RWPE2 (cell line): Measurements from ENCODE around the gene SMTNL2.

Experiments used
- ATAC-seq: fragments of 200-7000 bp; cut with Tn5 transposase; 3 replicates; pipeline ENCODE4 v1.9.1; 2021; ENCODE audit warnings: low read depth
- DNase-seq: peaks from one replicate; pipeline ENCODE4 v3.0.0-alpha.2; 2020; ENCODE audit warnings: low spot score
- H3K27ac ChIP-seq: fragments of 450-650 bp; 2 replicates; pipeline ENCODE4 v1.5.1; 2017; ENCODE audit warnings: mild to moderate bottlenecking; ENCODE audit not compliant: poor library complexity, severe bottlenecking
- H3K27me3 ChIP-seq: fragments of 250-450 bp; sonication (Bioruptor Pico); 2 replicates; pipeline ENCODE4 v1.5.1; 2021; ENCODE audit warnings: mild to moderate bottlenecking, moderate library complexity; ENCODE audit not compliant: insufficient read depth, poor library complexity, severe bottlenecking
- H3K36me3 ChIP-seq: fragments of 250-450 bp; sonication (Bioruptor Pico); 2 replicates; pipeline ENCODE4 v1.5.1; 2020; ENCODE audit warnings: low read depth, mild to moderate bottlenecking, moderate library complexity
- H3K4me1 ChIP-seq: fragments of 250-450 bp; sonication (Bioruptor Pico); 2 replicates; pipeline ENCODE4 v1.5.1; 2021; ENCODE audit warnings: mild to moderate bottlenecking, moderate library complexity; ENCODE audit not compliant: insufficient read depth, poor library complexity, severe bottlenecking
- H3K4me3 ChIP-seq: fragments of 250-450 bp; sonication (Bioruptor Pico); 2 replicates; pipeline ENCODE4 v1.5.1; 2021; ENCODE audit warnings: mild to moderate bottlenecking, moderate library complexity; ENCODE audit not compliant: severe bottlenecking
- H3K9me3 ChIP-seq: fragments of 250-450 bp; sonication (Bioruptor Pico); 2 replicates; pipeline ENCODE4 v1.5.1; 2021; ENCODE audit warnings: mild to moderate bottlenecking, moderate library complexity; ENCODE audit not compliant: severe bottlenecking
- CTCF ChIP-seq: fragments of 450-650 bp; IDR thresholded peaks from one replicate; pipeline ENCODE4 v1.5.1; 2017; ENCODE audit warnings: mild to moderate bottlenecking, moderate library complexity; ENCODE audit not compliant: poor library complexity, severe bottlenecking

The SMTNL2 gene

GRCh38 chr17:4548721-4549531 is 35.4 kb upstream of the SMTNL2 start:
- no peak for TF ChIP-seq CTCF
- no peak overlapping the region for H3K4me3 ChIP-seq
- no peaks in the 10 kb centered on the region for H3K27me3 ChIP-seq
- no peaks in the 10 kb centered on the region for H3K9me3 ChIP-seq
- peaks cover 89% of the 10 kb centered on the region for H3K36me3 ChIP-seq
- ATAC-seq = peak; percentile 38; the same call in 2 of the 3 replicates
- DNase-seq = no peak
- H3K27ac ChIP-seq = no peak overlapping the region
- H3K4me1 ChIP-seq = no peaks in the 10 kb centered on the region

DNA sequence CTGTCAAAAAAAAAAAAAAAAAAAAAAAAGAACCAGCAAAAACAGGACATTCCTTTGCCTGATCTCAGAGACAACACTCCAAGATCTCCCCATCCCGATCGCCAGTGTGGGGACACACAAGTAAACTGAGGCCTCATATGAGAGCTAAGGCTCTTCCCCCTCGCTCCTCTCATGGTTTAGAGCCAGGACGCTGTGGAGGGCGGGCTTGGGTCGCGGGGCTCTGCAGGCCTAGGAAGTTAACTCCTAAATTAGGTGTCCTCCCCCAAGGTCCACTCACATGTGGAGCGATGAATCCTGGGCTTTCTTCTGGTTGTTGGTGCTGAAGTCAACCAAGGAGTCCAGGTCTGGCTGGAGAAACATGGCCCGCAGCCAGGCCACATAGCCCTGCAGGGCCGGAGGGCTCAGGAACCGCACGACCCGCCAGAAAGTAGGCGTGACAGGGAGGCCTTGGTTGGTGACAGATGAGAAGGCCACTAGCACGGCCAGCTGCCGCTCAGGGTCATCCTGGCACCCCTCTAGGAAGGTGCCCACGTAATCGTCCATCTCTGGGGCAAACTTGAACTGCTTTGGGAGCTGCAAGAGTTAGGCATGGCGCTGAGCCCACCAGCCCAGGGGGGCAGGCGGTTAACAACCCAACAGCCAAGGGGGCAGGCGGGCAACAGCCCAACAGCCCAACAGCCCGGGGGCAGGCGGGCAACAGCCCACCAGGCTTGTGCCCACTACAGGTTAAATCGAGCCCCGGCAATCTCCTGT is 34.4 kb upstream of the SMTNL2 start:
- H3K36me3 ChIP-seq = peaks cover 89% of the 10 kb centered on the region
- no peaks in the 10 kb centered on the region for H3K9me3 ChIP-seq
- no peaks in the 10 kb centered on the region for H3K27me3 ChIP-seq
- DNase-seq = no peak
- H3K4me1 ChIP-seq = no peaks in the 10 kb centered on the region
- H3K27ac ChIP-seq = no peak overlapping the region
- TF ChIP-seq CTCF = no peak
- no peak overlapping the region for H3K4me3 ChIP-seq
- ATAC-seq = no peak

- Histone ChIP-seq H3K27me3 (no peaks in the 10 kb centered on the region), H3K27ac (no peak overlapping the region), H3K9me3 (no peaks in the 10 kb centered on the region), H3K4me3 (no peak overlapping the region), H3K4me1 (no peaks in the 10 kb centered on the region), H3K36me3 (peaks cover 83% of the 10 kb centered on the region)
- ATAC-seq = no peak
- DNase-seq = no peak
- TF ChIP-seq CTCF = no peak
Measured at GRCh38 chr17:4550534-4551039, 33.7 kb upstream of the SMTNL2 start.

- Histone ChIP-seq H3K4me3 (no peak overlapping the region), H3K27me3 (no peaks in the 10 kb centered on the region), H3K36me3 (peaks cover 77% of the 10 kb centered on the region), H3K9me3 (no peaks in the 10 kb centered on the region), H3K27ac (no peak overlapping the region), H3K4me1 (no peaks in the 10 kb centered on the region)
- no peak for DNase-seq
- no peak for ATAC-seq
- no peak for TF ChIP-seq CTCF
Measured at GRCh38 chr17:4551141-4551540, 33.2 kb upstream of the SMTNL2 start.
